IMR-90 (cell line): ENCODE results near the gene LGALS9. TPM values are rescaled to one million over a fixed set of nuclear protein-coding genes. Genes with fewer than 3 reads are reported as not detected.
A peak's percentile ranks its signal among the peaks of the same experiment; 100 is the strongest.

Source experiments
- ATAC-seq: fragments of 200-7000 bp; cut with Tn5 transposase; 2 replicates; pipeline ENCODE4 v1.9.1; 2020; ENCODE audit warnings: low read depth, mild to moderate bottlenecking, moderate library complexity
- BruUV-seq: library from RNA; stranded (reverse); fragments of 400-500 nt; replicated peaks from 2 replicates; lab custom pipeline; 2021; lab: Mats Ljungman, UMichigan
- CTCF ChIA-PET: fragments of 300-600 bp; formaldehyde crosslinking; extraction: SDS; loops from one replicate; lab custom pipeline; 2021; ENCODE audit warnings: antibody characterized with exemption; lab: Yijun Ruan, JAX
- POLR2A ChIA-PET: fragments of 300-600 bp; sonication (Branson Sonifier 250); formaldehyde crosslinking; loops from one replicate; lab custom pipeline; 2022; ENCODE audit warnings: antibody characterized with exemption; ENCODE audit not compliant: unreplicated experiment; lab: Charles Lee
- DNase-seq: peaks from one replicate; pipeline ENCODE4 v3.0.0; 2013
- H2AFZ ChIP-seq: replicated peaks from 2 replicates; pipeline ENCODE3; 2013; ENCODE audit warnings: low read length, mild to moderate bottlenecking; ENCODE audit not compliant: poor library complexity
- H2AK5ac ChIP-seq: 2 replicates; pipeline ENCODE4 v1.6.1; 2013; ENCODE audit warnings: low read depth, low read length, inconsistent platforms
- H2AK9ac ChIP-seq: replicated peaks from 2 replicates; pipeline ENCODE3; 2013; ENCODE audit warnings: mild to moderate bottlenecking, low read depth, low read length, moderate library complexity; ENCODE audit not compliant: poor library complexity
- H2BK120ac ChIP-seq: 2 replicates; pipeline ENCODE4 v1.6.1; 2013; ENCODE audit warnings: low read depth, low read length, inconsistent platforms
- H2BK15ac ChIP-seq: 3 replicates; pipeline ENCODE4 v1.6.1; 2013; ENCODE audit warnings: low read depth, low read length, inconsistent platforms
- H2BK20ac ChIP-seq: 2 replicates; pipeline ENCODE4 v1.6.1; 2013; ENCODE audit warnings: low read depth, mild to moderate bottlenecking, inconsistent platforms, low read length, moderate library complexity
- H2BK5ac ChIP-seq: 2 replicates; pipeline ENCODE4 v1.6.1; 2013; ENCODE audit warnings: mild to moderate bottlenecking, low read depth, low read length, inconsistent platforms; ENCODE audit not compliant: poor library complexity, severe bottlenecking
- H3K14ac ChIP-seq: replicated peaks from 2 replicates; pipeline ENCODE4 v1.6.1; 2013; ENCODE audit warnings: low read depth, low read length, inconsistent platforms
- H3K18ac ChIP-seq: 2 replicates; pipeline ENCODE4 v1.6.1; 2013; ENCODE audit warnings: low read depth, low read length, control low read depth
- H3K23ac ChIP-seq: 2 replicates; pipeline ENCODE4 v1.6.1; 2013; ENCODE audit warnings: low read depth, low read length, inconsistent platforms
- H3K27ac ChIP-seq: 2 replicates; pipeline ENCODE4 v1.5.1; 2013; ENCODE audit warnings: mild to moderate bottlenecking, control low read depth, low read length; ENCODE audit not compliant: insufficient read depth
- H3K27me3 ChIP-seq: 2 replicates; pipeline ENCODE4 v1.6.1; 2013; ENCODE audit warnings: low read length; ENCODE audit not compliant: control insufficient read depth, insufficient read depth
- H3K36me3 ChIP-seq: 2 replicates; pipeline ENCODE4 v1.6.1; 2013; ENCODE audit warnings: low read length, mixed read lengths; ENCODE audit not compliant: control insufficient read depth, insufficient read depth
- H3K4ac ChIP-seq: 2 replicates; pipeline ENCODE4 v1.6.1; 2013; ENCODE audit warnings: low read depth, low read length, inconsistent platforms
- H3K4me1 ChIP-seq: 2 replicates; pipeline ENCODE4 v1.6.1; 2013; ENCODE audit warnings: low read length, mixed read lengths; ENCODE audit not compliant: control insufficient read depth, insufficient read depth
- H3K4me2 ChIP-seq: 2 replicates; pipeline ENCODE4 v1.6.1; 2013; ENCODE audit warnings: low read depth, mild to moderate bottlenecking, control low read depth, low read length, moderate library complexity
- H3K4me3 ChIP-seq: 2 replicates; pipeline ENCODE4 v1.5.1; 2013; ENCODE audit warnings: low read depth, mild to moderate bottlenecking, control low read depth, low read length, moderate library complexity; ENCODE audit not compliant: insufficient read depth
- H3K56ac ChIP-seq: 2 replicates; pipeline ENCODE4 v1.6.1; 2013; ENCODE audit warnings: low read length, inconsistent platforms; ENCODE audit not compliant: insufficient read depth; ENCODE audit errors: extremely low read depth
- H3K79me1 ChIP-seq, 2 experiments: 2 replicates each; pipeline ENCODE4 v1.6.1; 2013; ENCODE audit warnings: low read length in 2 of 2, inconsistent platforms in 1 of 2, low read depth in 1 of 2
- H3K9ac ChIP-seq: 2 replicates; pipeline ENCODE4 v1.6.1; 2013; ENCODE audit warnings: low read depth, low read length, control low read depth
- H3K9me1 ChIP-seq: 2 replicates; pipeline ENCODE4 v1.6.1; 2013; ENCODE audit warnings: low read length, inconsistent platforms; ENCODE audit not compliant: insufficient read depth
- H3K9me3 ChIP-seq: 2 replicates; pipeline ENCODE4 v1.6.1; 2013; ENCODE audit warnings: low read length; ENCODE audit not compliant: control insufficient read depth, insufficient read depth
- H4K20me1 ChIP-seq: 2 replicates; pipeline ENCODE4 v1.6.1; 2013; ENCODE audit warnings: low read length, inconsistent platforms; ENCODE audit not compliant: insufficient read depth
- H4K5ac ChIP-seq: 2 replicates; pipeline ENCODE4 v1.6.1; 2013; ENCODE audit warnings: mild to moderate bottlenecking, low read depth, low read length, control low read depth
- H4K8ac ChIP-seq, 2 experiments: 2 replicates each; pipeline ENCODE4 v1.6.1; 2013; ENCODE audit warnings: low read depth in 2 of 2, low read length in 2 of 2, control low read depth in 1 of 2, inconsistent platforms in 1 of 2
- H4K91ac ChIP-seq: 2 replicates; pipeline ENCODE4 v1.6.1; 2013; ENCODE audit warnings: low read depth, low read length, inconsistent platforms; ENCODE audit not compliant: insufficient read depth
- BHLHE40 ChIP-seq: fragments of 150-350 bp; IDR thresholded peaks from 2 replicates; pipeline ENCODE4 v1.6.1; 2016; ENCODE audit warnings: mild to moderate bottlenecking, low read depth, low read length
- CEBPB ChIP-seq: IDR thresholded peaks from 2 replicates; pipeline ENCODE4 v1.6.1; 2012; ENCODE audit warnings: low read depth, low read length, improper control_type of control experiment
- MAFK ChIP-seq: IDR thresholded peaks from 2 replicates; pipeline ENCODE4 v1.6.1; 2012; ENCODE audit warnings: low read depth, low read length, improper control_type of control experiment
- RAD21 ChIP-seq: IDR thresholded peaks from 2 replicates; pipeline ENCODE4 v1.6.1; 2012; ENCODE audit warnings: low read length, improper control_type of control experiment
- RFX5 ChIP-seq: IDR thresholded peaks from 2 replicates; pipeline ENCODE4 v1.8.0; 2012; ENCODE audit warnings: low read depth, mild to moderate bottlenecking, low read length, moderate library complexity
- SMC3 ChIP-seq: fragments of 150-350 bp; IDR thresholded peaks from 2 replicates; pipeline ENCODE4 v1.6.1; 2016; ENCODE audit warnings: low read depth, mild to moderate bottlenecking, antibody characterized with exemption, low read length, moderate library complexity
- WGBS, 2 experiments: methylation state at CpG; one replicate each; pipeline versions ENCODE4 v1.1.5 to v1.1.7; 2013; ENCODE audit warnings: missing lambda C conversion rate in 2 of 2; ENCODE audit not compliant: insufficient read length in 1 of 2; ENCODE audit errors: extremely low coverage in 2 of 2; 5-methylcytosine and 5-hydroxymethylcytosine counted together
- dilution Hi-C: fragments of 300-500 bp; cut with HindIII; formaldehyde crosslinking; loops from one replicate; pipeline ENCODE4 v1.14.3; 2018; ENCODE audit warnings: low sequenced_read_pairs; ENCODE audit not compliant: unreplicated experiment
- in situ Hi-C: fragments of 300-500 bp; cut with MboI; formaldehyde crosslinking; loops from 3 replicates; pipeline ENCODE4 v1.14.3; 2019; ENCODE audit warnings: low sequenced_read_pairs, inconsistent platforms, mixed read lengths
- intact Hi-C: fragments of 100-400 bp; cut with micrococcal nuclease; formaldehyde crosslinking; loops from 2 replicates; pipeline ENCODE4 v1.10.0; 2022
- polyA plus RNA-seq, 3 experiments: library from polyadenylated mRNA; depleted of rRNA; stranded (reverse); fragments of >200 nt; gene quantifications; 2 replicates each; pipeline ENCODE4 v1.2.3, GENCODE V29; 2012; ENCODE audit warnings: low replicate concordance in 1 of 3
- total RNA-seq: library from RNA; depleted of rRNA; stranded (reverse); fragments of >200 nt; gene quantifications from 2 replicates; pipeline ENCODE4 v1.2.3, GENCODE V29; 2012
- TF ChIP-seq, protein P1 (sequence below): conservative IDR thresholded peaks from 2 replicates; pipeline ENCODE4 v1.5.1; 2012; ENCODE audit warnings: mild to moderate bottlenecking, low read depth, low read length, improper control_type of control experiment

Gene LGALS9
- total and polyA plus RNA-seq, 2 of the 4 experiments (the other 2 are of a cell fraction), result 0.54 to 2.5 TPM

DNA sequence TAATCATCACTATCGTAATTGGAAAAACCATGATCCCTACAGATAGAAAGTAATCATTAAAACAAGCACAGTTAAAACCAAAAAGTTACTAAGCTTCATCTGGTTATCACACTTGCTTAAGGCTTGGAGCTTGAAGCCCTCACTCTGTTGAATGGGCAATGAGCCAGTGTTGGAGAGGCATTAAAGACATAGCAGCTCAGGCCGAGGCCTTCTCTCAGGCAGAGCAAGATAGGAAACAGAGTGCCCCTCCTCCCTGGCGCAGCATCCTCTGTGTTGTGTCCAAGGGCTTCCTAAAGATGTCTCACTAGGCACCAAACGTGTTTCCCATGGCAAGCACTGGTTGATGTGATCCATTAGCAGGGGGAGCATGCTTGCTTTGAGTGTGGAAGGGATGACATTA is 34.9 kb upstream of the LGALS9 start:
- Histone ChIP-seq H3K36me3 (peaks cover 85% of the 10 kb centered on the region), H3K9me1 (peaks cover 7% of the 10 kb centered on the region), H4K20me1 (no peaks in the 10 kb centered on the region), H3K4ac (peak overlapping the region; percentile 28), H3K27me3 (no peaks in the 10 kb centered on the region), H2BK120ac (no peak overlapping the region), H3K18ac (no peak overlapping the region), H2AFZ (no peak overlapping the region), H3K23ac (0 out of 2 replicates have a peak overlapping the region, but pooled peaks have one; percentile 4), H3K56ac (no peak overlapping the region), H3K4me3 (no peak overlapping the region), H3K4me2 (no peak overlapping the region), H2BK20ac (no peak overlapping the region), H3K9me3 (no peaks in the 10 kb centered on the region), H2BK15ac (no peak overlapping the region), H3K4me1 (no peaks in the 10 kb centered on the region; the same call in 1 of the 2 replicates), H2AK9ac (no peak overlapping the region), H2AK5ac (no peak overlapping the region), H3K14ac (no peak overlapping the region; the same call in 1 of the 2 replicates), H4K91ac (peak overlapping the region; percentile 38; the same call in 1 of the 2 replicates), H3K79me1 (peaks cover 3 to 14% of the 10 kb centered on the region in 2 experiments; a peak in 2 of 4 replicates), H4K8ac (no peak overlapping the region), H2BK5ac (no peak overlapping the region), H4K5ac (no peak overlapping the region), H3K27ac (no peak overlapping the region), H3K9ac (no peak overlapping the region)
- ATAC-seq (no peak), DNase-seq (peak; percentile 26)
- intact Hi-C loops (no loop called here), in situ Hi-C loops (loop anchor here (5.0 to 10.0 kb wide), 2 partner anchors 244 to 351 kb away; no protein-coding TSS in a partner anchor), dilution Hi-C loops (no loop called here)
- no CpG with 5 or more reads among the region's 4 CpGs for WGBS, 2 experiments
- TF ChIP-seq MAFK, result no peak
- no peak for TF ChIP-seq SMC3
- TF ChIP-seq, protein P1, sequence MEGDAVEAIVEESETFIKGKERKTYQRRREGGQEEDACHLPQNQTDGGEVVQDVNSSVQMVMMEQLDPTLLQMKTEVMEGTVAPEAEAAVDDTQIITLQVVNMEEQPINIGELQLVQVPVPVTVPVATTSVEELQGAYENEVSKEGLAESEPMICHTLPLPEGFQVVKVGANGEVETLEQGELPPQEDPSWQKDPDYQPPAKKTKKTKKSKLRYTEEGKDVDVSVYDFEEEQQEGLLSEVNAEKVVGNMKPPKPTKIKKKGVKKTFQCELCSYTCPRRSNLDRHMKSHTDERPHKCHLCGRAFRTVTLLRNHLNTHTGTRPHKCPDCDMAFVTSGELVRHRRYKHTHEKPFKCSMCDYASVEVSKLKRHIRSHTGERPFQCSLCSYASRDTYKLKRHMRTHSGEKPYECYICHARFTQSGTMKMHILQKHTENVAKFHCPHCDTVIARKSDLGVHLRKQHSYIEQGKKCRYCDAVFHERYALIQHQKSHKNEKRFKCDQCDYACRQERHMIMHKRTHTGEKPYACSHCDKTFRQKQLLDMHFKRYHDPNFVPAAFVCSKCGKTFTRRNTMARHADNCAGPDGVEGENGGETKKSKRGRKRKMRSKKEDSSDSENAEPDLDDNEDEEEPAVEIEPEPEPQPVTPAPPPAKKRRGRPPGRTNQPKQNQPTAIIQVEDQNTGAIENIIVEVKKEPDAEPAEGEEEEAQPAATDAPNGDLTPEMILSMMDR, result no peak
- no peak for TF ChIP-seq RAD21
- no peak for TF ChIP-seq RFX5
- no peak for TF ChIP-seq BHLHE40
- TF ChIP-seq CEBPB, result no peak
- ChIA-PET POLR2A (no interaction called here), CTCF (interaction anchor here (0.6 to 0.7 kb wide), 2 partner anchors 150 to 160 kb away, joined by 5 to 6 read pairs; no protein-coding TSS in a partner anchor)
- no TSS peak for BruUV-seq
